B cell (primary cell): Measurements from ENCODE around the gene GMPS.

ENCODE experiments used
- CTCF ChIP-seq: fragments of 200-600 bp; IDR thresholded peaks from one replicate; pipeline ENCODE4 v1.8.0; 2022; ENCODE audit warnings: antibody characterized with exemption, mild to moderate bottlenecking
- EZH2 ChIP-seq: IDR thresholded peaks from 2 replicates; pipeline ENCODE4 v1.6.1; 2012; ENCODE audit warnings: borderline replicate concordance, low read depth, mild to moderate bottlenecking, moderate library complexity, low read length; ENCODE audit not compliant: insufficient read depth, poor library complexity, severe bottlenecking

DNA sequence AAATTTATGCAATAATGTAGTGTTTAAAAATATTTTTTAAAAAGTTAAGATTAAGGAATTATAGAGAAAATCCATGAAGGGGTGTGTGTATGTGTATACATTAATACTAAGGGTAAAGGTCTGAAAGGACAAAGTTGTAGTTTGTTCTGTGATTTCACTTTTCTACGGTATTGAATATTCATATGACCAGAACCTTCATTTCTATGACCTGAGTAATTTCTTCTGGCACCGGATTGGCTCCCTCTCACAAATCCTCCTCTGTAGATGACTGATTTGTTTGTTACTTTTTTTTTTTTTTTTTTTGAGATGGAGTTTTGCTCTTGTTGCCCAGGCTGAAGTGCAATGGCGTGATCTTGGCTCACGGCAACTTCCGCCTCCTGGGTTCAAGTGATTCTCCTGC, 20.9 kb downstream of the GMPS start:
- no peak for TF ChIP-seq CTCF
- TF ChIP-seq EZH2, result no peak
